ENCODE results near the gene PRDM16. TPM values are rescaled to one million over a fixed set of nuclear protein-coding genes. Genes with fewer than 3 reads are reported as not detected.

PRDM16 gene
- total RNA-seq, 1 donor from 2014 or later: 21.4 TPM

GRCh38 chr1:3439346-3440299, 370.6 kb downstream of the PRDM16 start:
- Mint-ChIP-seq H3K36me3 (ENCODE audit: low read depth, unreplicated experiment) (no peaks in the 10 kb centered on the region), H3K4me1 (ENCODE audit: unreplicated experiment) (no peaks in the 10 kb centered on the region), H3K9me3 (ENCODE audit: unreplicated experiment) (no peaks in the 10 kb centered on the region), H3K27ac (ENCODE audit: unreplicated experiment) (no peak overlapping the region), H3K27me3 (ENCODE audit: unreplicated experiment) (peaks cover 23% of the 10 kb centered on the region), H3K4me3 (ENCODE audit: unreplicated experiment) (no peak overlapping the region)
- TF ChIP-seq CTCF (IDR thresholded peaks at IDR 0.05; ENCODE audit: unreplicated experiment): no peak
- DNase-seq (ENCODE audit: low spot score): no peak

GRCh38 chr1:3440300-3440681, 371.3 kb downstream of the PRDM16 start:
- no peaks in the 10 kb centered on the region for H3K4me1 Mint-ChIP-seq (ENCODE audit: unreplicated experiment)
- no peak overlapping the region for H3K4me3 Mint-ChIP-seq (ENCODE audit: unreplicated experiment)

GRCh38 chr1:3440711-3441409, 371.9 kb downstream of the PRDM16 start:
- H3K9me3 Mint-ChIP-seq (ENCODE audit: unreplicated experiment): no peaks in the 10 kb centered on the region
- peaks cover 19% of the 10 kb centered on the region for H3K27me3 Mint-ChIP-seq (ENCODE audit: unreplicated experiment)
- DNase-seq (ENCODE audit: low spot score): no peak
- H3K27ac Mint-ChIP-seq (ENCODE audit: unreplicated experiment): no peak overlapping the region
- TF ChIP-seq CTCF (IDR thresholded peaks at IDR 0.05; ENCODE audit: unreplicated experiment): no peak
- no peaks in the 10 kb centered on the region for H3K4me1 Mint-ChIP-seq (ENCODE audit: unreplicated experiment)
- H3K36me3 Mint-ChIP-seq (ENCODE audit: low read depth, unreplicated experiment): no peaks in the 10 kb centered on the region
- H3K4me3 Mint-ChIP-seq (ENCODE audit: unreplicated experiment): no peak overlapping the region

More at GRCh38 chr1:3440300-3440681, 371.3 kb downstream of the PRDM16 start:
- Mint-ChIP-seq H3K36me3 (ENCODE audit: low read depth, unreplicated experiment) (no peaks in the 10 kb centered on the region), H3K27ac (ENCODE audit: unreplicated experiment) (no peak overlapping the region), H3K27me3 (ENCODE audit: unreplicated experiment) (peaks cover 20% of the 10 kb centered on the region), H3K9me3 (ENCODE audit: unreplicated experiment) (no peaks in the 10 kb centered on the region)
- DNase-seq (ENCODE audit: low spot score): no peak
- no peak for TF ChIP-seq CTCF (IDR thresholded peaks at IDR 0.05; ENCODE audit: unreplicated experiment)

GRCh38 chr1:3441410-3441847, 372.4 kb downstream of the PRDM16 start:
- Mint-ChIP-seq H3K36me3 (ENCODE audit: low read depth, unreplicated experiment) (no peaks in the 10 kb centered on the region), H3K27ac (ENCODE audit: unreplicated experiment) (no peak overlapping the region), H3K9me3 (ENCODE audit: unreplicated experiment) (no peaks in the 10 kb centered on the region), H3K27me3 (ENCODE audit: unreplicated experiment) (peaks cover 15% of the 10 kb centered on the region), H3K4me3 (ENCODE audit: unreplicated experiment) (no peak overlapping the region), H3K4me1 (ENCODE audit: unreplicated experiment) (no peaks in the 10 kb centered on the region)
- no peak for DNase-seq (ENCODE audit: low spot score)
- no peak for TF ChIP-seq CTCF (IDR thresholded peaks at IDR 0.05; ENCODE audit: unreplicated experiment)
